Measurements from ENCODE around the gene CREM. TPM values are rescaled to one million over a fixed set of nuclear protein-coding genes. Genes with fewer than 3 reads are reported as not detected.

CREM gene
- total and polyA plus RNA-seq, 10 of the 15 experiments (the other 5 are each of a cell fraction or from before 2014, with no cell fraction given) = 51.3 to 115 (median 70.6) TPM

DNA sequence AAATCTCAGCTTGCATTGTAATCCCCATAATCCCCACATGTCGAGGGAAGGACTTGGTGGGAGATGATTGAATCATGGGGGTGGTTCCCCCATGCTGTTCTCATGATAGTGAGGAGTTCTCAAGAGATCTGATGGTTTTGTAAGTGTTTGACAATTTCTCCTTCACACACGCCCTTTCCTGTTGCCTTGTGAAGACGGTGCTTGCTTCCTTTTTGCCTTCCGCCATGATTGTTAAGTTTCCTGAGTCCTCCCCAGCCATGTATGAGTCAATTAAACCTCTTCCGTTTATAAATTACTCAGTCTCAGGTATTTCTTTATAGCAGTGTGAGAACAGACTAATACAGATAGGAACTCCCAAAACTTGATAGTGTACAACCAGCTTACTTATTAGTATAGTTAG, 98.6 kb downstream of the CREM start:
- ChIA-PET CTCF (interaction anchor here (3.4 to 16.4 kb wide), 2 partner anchors 29 to 102 kb away, joined by 10 to 378 read pairs; partner anchors contain the start of gene CREM), RAD21 (ENCODE audit: unreplicated experiment) (interaction anchor here (1.9 kb wide), 1 partner anchor 104 kb away, joined by 6 read pairs; no protein-coding TSS in a partner anchor), SMC1A (ENCODE audit: uncharacterized antibody, unreplicated experiment) (interaction anchor here (0.6 to 2.2 kb wide), 6 partner anchors 11 to 1443 kb away, joined by 3 to 7 read pairs (median 4); no protein-coding TSS in a partner anchor), POLR2A (interaction anchor here (0.6 kb wide), 1 partner anchor 272 kb away, joined by 3 read pairs; no protein-coding TSS in a partner anchor)
- DNase-seq (ENCODE audit: low read depth, low spot score) (no peak), FAIRE-seq (no peak), ATAC-seq (no peak)
- H3K27ac ChIP-seq (ENCODE audit: control insufficient read depth, insufficient read depth) = no peak overlapping the region
- TF ChIP-seq CREB1 (IDR thresholded peaks at IDR 0.05; ENCODE audit: low read depth) (no peak), TCF12 (IDR thresholded peaks at IDR 0.05; ENCODE audit: low read depth, low read length) (no peak), YY1 (IDR thresholded peaks at IDR 0.05; ENCODE audit: low read depth, low read length) (no peak), MXI1 (IDR thresholded peaks at IDR 0.05; ENCODE audit: low read depth, low read length) (no peak), FOS (IDR thresholded peaks at IDR 0.05; ENCODE audit: borderline replicate concordance, extremely low read depth, insufficient read length) (no peak), TCF7 (IDR thresholded peaks at IDR 0.05; ENCODE audit: borderline replicate concordance) (no peak), CHD2 (IDR thresholded peaks at IDR 0.05; ENCODE audit: borderline replicate concordance, low read depth, low read length) (no peak)
- TF ChIP-seq, protein P1, sequence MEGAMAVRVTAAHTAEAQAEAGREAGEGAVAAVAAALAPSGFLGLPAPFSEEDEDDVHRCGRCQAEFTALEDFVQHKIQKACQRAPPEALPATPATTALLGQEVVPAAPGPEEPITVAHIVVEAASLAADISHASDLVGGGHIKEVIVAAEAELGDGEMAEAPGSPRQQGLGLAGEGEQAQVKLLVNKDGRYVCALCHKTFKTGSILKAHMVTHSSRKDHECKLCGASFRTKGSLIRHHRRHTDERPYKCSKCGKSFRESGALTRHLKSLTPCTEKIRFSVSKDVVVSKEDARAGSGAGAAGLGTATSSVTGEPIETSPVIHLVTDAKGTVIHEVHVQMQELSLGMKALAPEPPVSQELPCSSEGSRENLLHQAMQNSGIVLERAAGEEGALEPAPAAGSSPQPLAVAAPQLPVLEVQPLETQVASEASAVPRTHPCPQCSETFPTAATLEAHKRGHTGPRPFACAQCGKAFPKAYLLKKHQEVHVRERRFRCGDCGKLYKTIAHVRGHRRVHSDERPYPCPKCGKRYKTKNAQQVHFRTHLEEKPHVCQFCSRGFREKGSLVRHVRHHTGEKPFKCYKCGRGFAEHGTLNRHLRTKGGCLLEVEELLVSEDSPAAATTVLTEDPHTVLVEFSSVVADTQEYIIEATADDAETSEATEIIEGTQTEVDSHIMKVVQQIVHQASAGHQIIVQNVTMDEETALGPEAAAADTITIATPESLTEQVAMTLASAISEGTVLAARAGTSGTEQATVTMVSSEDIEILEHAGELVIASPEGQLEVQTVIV (IDR thresholded peaks at IDR 0.05; ENCODE audit: borderline replicate concordance, partially characterized antibody) = no peak
- no peaks in the 10 kb centered on the region for H4K20me1 ChIP-seq (ENCODE audit: control insufficient read depth, insufficient read depth)
- intact Hi-C loops (cut with micrococcal nuclease; ENCODE audit: unreplicated experiment) (no loop called here), in situ Hi-C loops (cut with MboI) (loop anchor here (25.0 kb wide), 1 partner anchor 1662 kb away; no protein-coding TSS in a partner anchor)
- 42% methylated on average over 5 of the region's 5 CpGs for WGBS (ENCODE audit: insufficient coverage, insufficient replicate concordance, low lambda C conversion rate, missing lambda C conversion rate)
- BruUV-seq (replicated peaks) = no TSS peak
- no peaks in the 10 kb centered on the region for H3K27me3 ChIP-seq (replicated peaks in 1 of 2; ENCODE audit: control insufficient read depth in 2 of 2, insufficient read depth in 2 of 2, low read length in 1 of 2)
- no peaks in the 10 kb centered on the region for H3K79me2 ChIP-seq (ENCODE audit: control insufficient read depth, insufficient read depth, low read length)
- H3K4me3 ChIP-seq = no peak overlapping the region
- no peak overlapping the region for H3K4me2 ChIP-seq (ENCODE audit: control insufficient read depth, insufficient read depth)
- H3K4me1 ChIP-seq (ENCODE audit: control insufficient read depth, insufficient read depth, low read length) = peaks cover 3% of the 10 kb centered on the region; the same call in 1 of the 2 replicates
- H3K9ac ChIP-seq (ENCODE audit: control insufficient read depth, insufficient read depth, low read length) = no peak overlapping the region
- no peaks in the 10 kb centered on the region; the same call in 2 of the 3 replicates for H3K9me3 ChIP-seq (replicated peaks; ENCODE audit: control insufficient read depth, insufficient read depth, low read length)
- no peak overlapping the region for H2AFZ ChIP-seq (ENCODE audit: control insufficient read depth, low read depth, low read length)
- no peaks in the 10 kb centered on the region for H3K36me3 ChIP-seq (ENCODE audit: control insufficient read depth in 2 of 2, insufficient read depth in 2 of 2, low read length in 1 of 2)

Measured in GM12878 (cell line).